HS-5 (cell line): ENCODE results near the gene RCCD1.
"Not testable (repeated sequence)": the region's sequence is repeated elsewhere in the genome, so short reads cannot be mapped to it uniquely, and the experiment has no call there.

ENCODE experiments used
- DNase-seq: peaks from one replicate; pipeline ENCODE4 v3.0.0-alpha.2; 2012; ENCODE audit warnings: low read depth

RCCD1 gene

DNA sequence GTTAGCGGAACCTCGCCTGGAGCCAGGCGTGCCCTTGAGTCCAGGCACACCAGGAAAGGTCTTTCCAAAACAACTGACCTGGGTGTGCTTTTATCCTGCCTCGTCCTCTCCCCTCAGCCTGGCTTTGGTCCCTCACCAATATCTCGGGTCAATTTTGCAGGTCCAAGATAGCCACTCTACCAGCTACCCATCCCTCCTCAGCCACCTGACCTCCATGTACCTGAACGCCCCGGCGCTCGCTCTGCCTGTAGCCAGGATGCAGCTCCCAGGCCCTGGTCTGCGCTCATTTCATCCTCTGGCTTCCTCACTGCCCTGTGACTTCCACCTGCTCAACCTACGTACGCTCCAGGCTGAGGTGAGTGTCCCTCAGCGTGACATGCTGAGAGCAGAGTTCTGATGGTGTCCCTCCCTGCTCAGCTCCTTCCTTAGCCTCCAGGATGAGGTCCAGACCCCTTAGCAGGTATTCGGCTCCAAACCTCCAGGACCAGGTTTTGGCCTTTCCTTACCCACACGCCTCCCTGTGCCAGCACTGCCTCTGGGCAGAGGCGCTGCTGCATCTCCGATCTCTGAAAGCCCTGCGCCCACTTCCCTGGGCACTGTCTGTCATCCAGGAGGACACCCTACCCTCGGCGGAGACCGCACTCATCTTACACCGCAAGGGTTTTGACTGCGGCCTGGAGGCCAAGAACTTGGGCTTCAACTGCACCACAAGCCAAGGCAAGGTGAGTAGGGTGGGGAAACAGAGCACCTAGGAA lies 36.5 kb upstream of the RCCD1 start:
- DNase-seq: no peak

DNA sequence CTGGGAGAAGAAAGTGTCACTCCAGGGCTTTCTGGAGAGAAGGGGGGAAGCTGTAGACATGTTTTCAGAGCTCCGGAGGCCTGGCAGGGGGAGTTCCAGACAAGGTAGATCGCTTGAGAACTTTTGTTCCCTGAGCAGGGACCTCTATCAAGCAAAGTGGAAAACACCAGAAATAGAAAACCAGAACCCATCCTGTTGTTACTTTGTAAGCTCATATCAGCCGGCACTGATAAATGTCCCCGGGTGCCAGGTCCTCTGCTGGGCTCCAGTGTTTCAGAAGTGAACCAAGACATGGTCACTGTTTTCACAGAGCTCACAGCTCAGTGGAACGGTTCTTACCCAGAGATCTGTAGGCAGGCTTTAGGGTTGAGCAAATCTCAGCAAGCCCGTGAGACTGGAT lies 35.8 kb upstream of the RCCD1 start:
- no peak for DNase-seq

DNA sequence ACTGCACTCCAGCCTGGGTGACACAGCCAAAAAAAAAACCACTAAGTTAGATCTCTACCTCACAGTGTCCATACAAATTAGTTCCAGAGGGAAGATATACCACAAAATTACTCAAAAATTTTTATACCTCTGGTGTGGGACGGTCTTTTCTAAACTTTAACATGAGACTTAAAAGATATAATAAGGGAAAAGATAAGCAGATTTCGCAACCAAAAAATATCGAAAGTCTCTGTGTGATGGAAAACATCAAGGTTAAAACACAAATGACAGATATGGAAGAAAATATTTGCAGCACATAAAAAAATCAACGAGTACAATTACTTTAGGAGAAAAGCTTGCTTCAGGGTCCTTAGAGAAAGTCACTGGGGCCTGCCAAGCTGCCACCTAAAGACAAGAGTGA lies 32.8 kb upstream of the RCCD1 start:
- no peak for DNase-seq

DNA sequence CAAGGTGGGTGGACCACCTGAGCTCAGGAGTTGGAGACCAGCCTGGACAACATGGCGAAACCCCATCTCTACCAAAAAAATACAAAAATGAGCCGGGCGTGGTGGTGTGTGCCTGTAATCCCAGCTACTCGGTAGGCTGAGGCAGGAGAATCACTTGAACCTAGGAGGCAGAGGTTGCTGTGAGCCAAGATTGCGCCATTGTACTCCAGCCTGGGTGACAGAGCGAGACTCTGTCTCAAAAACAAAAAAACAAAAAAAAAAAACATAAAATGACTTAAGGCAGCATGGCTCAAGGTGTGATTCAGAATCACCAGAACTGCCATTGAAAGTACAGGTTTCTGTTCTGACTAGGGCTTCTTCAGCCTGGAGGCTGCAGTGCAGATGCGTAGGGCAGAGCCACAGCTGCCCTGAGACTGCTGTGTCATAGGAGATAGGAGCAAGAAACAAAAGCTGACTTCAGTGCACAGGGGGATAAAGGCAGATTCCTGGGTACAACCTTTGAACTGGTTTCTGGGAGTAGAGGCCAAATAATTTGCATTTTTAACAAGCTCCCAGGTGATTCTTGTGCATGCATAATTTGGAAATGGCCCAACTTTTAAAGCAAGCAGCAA lies 31.9 kb upstream of the RCCD1 start:
- not testable (repeated sequence) for DNase-seq

DNA sequence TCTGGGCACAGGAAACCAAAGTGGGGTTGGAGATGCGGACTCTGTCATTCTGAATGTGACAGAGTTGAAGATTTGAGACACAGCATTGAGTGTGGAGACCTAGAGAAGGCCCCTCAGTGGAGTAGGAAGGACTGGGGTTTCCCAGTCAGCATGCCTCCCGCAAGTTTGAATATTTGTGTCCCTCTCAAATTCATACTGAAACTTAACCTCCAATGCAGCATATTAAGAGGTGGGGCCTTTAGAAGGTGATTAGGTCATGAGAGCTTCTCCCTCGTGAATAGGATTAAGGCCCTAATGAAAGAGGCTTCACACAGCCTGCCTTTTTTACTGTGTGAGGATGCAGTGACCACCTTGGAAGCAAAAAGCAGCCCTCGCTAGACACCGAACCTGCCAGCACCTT lies 30.3 kb upstream of the RCCD1 start:
- DNase-seq: no peak

DNA sequence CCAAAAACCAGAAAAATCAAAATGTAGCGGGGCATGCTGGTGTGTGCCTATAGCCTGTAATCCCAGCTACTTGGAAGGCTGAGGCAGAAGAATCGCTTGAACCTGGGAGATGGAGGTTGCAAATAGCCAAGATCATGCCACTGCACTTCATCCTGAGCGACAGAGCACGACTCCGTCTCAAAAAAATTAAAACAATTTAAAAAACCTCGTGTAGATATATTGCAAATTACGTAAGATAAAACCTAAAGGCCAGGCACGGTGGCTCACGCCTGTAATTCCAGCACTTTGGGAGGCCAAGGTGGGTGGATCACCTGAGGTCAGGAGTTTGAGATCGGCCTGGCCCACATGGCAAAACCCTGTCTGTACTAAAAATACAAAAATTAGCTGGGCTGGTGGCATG lies 27.9 kb upstream of the RCCD1 start:
- not testable (repeated sequence) for DNase-seq

DNA sequence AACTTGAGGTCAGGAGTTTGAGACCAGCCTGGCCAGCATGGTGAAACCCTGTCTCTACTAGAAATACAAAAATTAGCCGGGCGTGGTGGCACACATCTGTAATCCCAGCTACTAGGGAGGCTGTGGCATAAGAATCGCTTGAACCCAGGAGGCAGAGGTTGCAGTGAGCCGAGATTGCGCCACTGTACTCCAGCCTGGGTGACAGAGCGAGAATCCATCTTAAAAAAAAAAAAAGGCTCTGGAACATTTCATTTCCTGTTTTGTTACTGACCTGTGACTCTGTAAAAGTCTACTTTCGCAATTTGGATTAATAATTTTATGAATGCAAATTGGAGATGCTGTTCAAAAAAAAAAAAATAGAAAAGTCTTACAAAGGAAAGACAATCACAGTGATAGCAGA lies 26.6 kb upstream of the RCCD1 start:
- not testable (repeated sequence) for DNase-seq

DNA sequence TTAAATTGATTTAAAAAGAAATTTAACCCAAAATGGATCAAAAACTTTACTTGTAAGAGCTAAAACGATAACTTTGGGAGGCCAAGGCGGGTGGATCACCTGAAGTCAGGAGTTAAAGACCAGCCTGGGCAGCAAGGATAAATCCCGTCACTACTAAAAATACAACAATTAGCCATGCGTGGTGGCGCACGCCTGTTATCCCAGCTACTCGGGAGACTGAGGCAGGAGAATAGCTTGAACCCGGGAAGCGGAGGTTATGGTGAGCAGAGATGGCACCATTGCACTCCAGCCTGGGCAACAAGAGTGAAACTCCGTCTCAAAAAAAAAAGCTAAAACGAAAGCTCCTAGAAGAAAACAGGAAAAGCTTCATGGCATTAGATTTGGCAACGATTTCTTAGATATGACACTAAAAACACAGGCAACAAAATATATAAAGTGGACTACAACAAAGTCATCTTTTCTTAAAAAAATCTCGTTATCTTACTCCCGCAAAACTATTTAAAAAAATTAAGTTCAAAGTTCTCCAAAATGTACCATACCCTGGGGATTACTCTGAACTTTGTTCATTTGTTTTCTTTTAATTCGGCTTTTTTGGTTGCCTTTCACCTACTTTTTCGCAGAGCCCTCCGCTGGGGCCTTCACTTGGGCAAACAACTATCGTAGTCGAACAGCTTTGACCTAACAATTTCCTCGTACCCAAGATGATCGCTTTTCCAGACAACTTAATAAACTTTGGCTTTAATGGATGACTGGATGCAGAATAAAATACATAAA lies 25.3 kb upstream of the RCCD1 start:
- DNase-seq: no peak

DNA sequence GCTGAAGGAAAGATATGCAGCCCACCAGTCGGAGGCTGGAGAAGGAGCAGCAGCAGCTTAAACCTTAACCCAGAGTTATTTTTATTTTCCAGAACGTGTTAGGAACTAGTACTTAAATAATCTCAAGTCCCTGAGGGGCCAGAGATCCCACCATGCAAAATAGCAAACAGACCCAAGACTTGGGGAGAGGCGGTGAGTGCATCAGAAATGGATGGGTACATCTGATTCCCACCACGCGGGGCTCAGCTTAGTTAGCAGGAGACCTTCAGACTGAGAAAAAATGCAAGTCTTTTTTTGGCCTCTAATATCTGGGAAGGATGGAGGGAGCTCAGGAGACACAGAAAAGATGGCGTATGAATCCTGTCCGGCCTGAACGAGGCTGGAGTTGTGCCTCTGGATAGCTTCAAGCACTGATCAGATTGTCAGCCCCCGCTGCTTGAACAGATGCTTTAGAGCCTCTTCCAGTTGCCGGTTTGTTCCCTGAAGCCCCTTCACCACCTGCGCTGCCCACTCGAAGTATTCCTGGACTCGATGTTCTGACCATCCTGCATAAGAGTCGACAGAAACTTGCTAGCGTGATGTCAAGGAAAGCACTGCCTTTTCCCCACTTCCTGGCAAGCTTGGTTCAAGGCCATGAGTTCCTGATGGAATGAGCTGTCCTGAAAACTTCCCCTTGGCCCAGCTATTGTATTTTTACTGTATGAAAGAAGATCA lies 23.7 kb upstream of the RCCD1 start:
- DNase-seq: no peak

DNA sequence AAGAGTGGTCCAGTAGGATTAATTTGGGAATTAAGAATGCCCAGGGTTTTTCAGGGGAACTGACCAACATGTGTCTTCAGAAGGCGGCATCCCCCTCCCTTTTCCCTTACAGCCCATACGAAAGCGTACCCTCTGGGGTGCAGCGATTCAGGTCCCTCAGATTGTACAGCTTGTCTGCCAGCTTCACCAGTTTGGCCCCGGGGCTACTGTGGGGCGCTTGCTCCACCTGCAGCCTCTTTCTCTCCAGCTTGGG lies 23.2 kb upstream of the RCCD1 start:
- no peak for DNase-seq

DNA sequence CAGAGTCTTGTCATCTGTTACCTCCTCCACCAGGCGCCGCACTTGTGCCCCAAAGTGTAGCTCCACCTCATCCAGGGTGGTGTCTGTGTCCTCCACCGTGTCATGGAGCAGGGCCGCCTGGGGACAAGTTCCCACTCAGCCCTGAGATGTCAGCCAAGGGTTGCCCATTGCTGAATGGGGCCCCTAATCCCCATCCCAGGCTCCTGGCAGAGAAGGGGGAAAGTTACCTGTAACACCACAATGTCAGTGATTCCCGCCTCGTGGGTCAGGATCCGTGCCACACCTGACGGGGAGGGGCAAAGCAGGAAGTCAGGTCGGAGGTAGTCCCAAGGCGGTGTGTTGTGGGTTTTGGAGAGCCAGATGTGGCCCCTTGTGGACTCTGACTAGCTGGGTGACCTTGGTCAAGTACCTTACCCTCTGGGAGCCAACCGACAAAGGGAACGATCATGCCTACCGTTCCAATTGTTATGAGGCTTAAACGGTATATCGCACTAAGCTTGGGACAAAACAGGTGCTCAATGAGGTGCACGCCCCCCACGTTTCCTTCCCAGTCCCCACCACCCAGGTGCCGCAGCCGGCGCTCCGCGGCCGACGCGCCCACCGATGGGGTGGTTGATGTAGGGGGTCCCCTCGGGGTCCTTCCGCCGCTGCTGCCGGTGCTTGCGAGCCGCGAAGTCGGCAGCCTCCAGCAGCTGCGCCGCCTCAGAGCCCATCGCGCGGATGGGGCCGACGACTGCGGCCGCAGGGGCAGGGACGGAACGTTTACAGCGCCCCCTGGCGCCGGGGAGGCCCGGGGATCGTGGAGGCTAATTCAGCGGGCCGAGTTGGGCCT lies 22.6 kb upstream of the RCCD1 start, which contains the start of gene HDDC3:
Gene HDDC3, minus strand, starts transcription at position 722 of the 832 bp plus-strand sequence. Its CDS starts 9 bp downstream, at position 713.
- DNase-seq: no peak

DNA sequence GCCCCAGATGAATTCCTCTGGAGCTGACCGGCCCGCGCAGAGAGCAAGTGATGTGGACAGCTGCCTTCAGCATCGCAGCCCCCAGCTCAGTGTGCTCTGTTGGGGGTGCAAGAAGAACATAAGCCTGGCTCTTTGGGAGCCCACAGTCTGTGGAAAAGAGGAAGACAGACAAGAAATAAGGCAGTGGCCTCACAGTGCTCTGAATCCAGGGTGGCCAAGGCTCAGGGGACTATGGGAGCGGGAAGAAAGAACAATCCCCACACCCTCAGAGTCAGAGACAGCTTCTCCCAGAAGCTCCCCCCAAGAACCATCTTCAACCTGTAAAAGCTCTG lies 22.1 kb upstream of the RCCD1 start:
- DNase-seq: no peak

DNA sequence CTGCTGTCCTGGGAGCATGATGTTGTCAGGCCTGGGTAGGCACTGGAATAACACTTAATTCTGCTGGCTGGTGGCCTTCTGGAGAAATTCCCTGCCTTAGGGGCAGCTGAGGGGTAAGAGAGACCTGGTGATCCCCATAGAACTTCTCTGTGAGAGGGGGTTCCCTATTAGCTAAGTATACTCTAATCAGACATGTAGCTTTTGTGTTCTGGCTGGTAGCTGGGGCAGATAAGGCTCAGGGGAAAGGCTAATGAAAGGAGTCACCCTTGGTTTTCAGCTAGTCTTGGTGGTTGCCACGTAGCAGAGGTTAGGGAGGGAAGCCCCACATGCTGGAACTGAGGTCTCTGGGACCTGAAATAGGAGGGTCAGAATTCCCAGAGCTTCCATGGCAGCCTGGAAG lies 21.4 kb upstream of the RCCD1 start:
- no peak for DNase-seq

DNA sequence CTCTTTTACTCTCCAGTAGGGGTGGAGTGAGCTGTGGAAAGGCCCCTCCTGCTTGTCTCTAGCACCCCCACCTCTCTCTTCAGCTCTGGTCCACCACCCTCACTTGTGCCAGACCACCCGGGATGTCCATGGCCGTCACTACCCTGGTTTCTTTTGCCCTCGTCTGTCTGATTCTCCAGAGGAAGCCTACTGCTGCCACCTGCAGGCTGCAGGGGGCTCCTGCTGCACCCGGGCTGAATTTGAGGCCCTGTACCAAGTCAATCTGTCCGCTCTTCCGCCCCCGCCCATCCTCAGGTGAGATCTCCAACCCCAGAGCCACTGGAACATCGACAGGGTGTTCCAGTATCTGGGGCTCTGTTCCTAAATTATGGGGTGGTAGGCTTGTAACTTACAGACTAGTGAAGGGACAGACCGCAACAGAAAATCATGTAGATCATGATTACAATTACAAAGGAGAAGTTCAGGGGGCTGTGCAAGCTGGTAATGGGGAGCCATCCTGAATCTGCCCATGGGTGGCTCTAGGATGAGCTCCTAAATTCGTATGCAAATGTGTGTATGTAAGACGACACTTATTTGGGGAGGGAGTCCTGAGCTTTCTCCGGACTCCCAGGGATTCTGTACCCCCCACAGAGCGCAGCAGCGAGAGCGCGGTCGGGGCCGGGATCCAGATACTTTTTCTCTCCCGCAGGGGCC lies 20.3 kb upstream of the RCCD1 start:
- DNase-seq: peak; percentile 36

DNA sequence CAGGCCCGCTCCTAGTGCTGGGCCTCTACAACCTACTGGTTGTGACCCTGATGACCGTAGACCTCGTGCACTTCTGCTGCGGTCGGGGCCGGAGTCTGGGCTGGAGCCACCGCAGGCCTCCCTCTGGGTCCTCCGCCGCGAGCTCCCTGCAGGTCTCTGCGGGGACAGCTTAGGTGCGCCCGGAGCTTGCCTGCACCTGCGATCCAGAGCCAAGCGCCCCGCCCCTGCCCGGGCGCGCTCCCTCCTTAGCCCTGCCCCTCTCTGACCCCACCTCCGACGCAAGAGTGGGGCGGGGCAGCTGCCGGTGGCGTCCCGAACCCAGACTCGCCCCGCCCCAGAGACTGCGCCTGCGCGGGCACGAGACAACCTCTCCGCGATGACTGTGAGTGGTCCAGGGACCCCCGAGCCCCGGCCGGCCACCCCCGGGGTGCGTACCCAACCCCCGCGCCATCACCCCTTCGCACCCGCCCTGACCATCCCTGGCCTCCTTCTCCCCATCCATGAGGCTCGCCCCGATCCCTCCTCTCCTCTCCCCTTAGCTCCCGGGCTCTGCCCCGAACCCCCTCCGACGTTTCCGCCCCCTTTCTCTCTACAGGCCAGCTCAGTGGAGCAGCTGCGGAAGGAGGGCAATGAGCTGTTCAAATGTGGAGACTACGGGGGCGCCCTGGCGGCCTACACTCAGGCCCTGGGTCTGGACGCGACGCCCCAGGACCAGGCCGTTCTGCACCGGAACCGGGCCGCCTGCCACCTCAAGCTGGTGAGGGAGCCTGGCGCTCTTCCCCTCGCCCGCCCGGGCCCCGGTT lies 19.5 kb upstream of the RCCD1 start, which contains the start of gene UNC45A:
Gene UNC45A, plus strand, starts transcription at position 337 of the 803 bp plus-strand sequence. Its CDS starts 40 bp downstream, at position 377.
- DNase-seq: peak; percentile 53

DNA sequence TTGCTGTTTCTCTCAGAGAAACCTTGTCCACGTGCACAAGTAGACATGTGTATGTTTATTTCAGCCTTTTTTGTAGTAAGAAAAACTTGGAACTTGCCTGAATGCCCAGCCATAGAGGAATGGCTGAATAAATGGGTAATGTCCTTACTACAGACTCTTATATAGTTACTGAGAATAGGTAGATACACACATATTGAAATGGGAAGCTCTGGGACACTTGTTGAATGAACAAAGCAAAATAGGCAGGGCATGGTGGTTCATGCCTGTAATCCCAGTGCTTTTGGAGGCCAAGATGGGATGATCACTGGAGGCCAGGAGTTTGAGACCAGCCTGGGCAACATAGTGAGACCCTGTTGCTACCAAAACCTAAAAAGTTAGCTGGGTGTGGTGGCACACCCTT lies 17.9 kb upstream of the RCCD1 start:
- DNase-seq: no peak

DNA sequence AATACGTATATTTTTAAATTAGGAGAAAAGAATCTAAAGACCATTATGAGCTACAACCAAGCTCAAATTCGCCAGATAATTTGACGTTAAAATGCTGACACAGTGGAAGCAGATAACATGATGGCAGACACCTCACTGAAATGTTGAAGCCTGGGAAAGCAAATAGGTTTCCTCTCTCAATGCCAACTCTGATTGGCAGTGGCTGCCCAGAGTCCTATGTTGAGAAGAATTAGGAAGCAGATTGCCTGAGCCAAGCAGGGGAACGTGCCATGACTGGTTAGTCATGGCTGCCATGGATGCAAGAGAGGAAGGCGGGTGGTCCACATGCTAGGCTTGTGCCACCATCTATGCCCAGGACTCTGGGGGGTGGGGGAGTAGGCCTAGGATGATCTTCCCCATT lies 16.4 kb upstream of the RCCD1 start:
- DNase-seq: no peak

DNA sequence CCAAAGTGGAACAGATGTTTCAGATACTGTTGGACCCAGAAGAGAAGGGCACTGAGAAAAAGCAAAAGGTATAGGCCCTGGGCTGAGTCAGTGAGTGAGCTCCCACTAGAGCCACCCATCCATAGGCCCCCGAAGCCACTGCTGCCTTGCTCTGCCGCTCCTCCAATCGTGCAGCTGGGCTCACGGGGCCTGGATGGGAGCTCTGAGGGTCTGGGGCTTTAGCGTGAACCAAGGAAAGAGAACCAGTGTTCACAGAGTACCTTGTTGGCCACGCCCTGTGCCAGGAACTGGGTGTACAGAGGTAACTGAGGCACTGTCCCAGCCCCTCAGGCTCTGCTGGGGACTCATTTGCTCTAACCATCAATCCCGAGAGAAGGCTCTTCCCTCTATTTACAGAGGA lies 14.9 kb upstream of the RCCD1 start:
- DNase-seq: no peak

DNA sequence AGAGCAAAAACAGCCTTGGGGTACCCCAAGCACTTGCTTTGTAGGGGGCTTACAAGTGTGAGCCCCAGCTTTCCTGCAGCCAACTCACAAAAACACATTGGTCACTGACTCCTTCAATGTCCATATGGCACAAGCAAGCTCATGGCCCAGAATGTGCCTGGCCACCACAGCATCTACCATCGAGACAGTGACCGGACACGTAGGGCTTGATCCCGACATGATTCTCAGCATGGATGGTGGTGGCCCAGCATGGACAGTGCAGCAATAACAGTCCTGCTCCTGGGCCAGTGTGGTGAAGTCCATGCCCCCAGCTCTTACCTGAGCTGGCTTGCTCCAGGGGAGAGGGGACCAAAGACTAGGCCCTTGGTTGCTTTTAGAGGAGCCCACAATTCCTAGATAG lies 13.6 kb upstream of the RCCD1 start:
- no peak for DNase-seq

DNA sequence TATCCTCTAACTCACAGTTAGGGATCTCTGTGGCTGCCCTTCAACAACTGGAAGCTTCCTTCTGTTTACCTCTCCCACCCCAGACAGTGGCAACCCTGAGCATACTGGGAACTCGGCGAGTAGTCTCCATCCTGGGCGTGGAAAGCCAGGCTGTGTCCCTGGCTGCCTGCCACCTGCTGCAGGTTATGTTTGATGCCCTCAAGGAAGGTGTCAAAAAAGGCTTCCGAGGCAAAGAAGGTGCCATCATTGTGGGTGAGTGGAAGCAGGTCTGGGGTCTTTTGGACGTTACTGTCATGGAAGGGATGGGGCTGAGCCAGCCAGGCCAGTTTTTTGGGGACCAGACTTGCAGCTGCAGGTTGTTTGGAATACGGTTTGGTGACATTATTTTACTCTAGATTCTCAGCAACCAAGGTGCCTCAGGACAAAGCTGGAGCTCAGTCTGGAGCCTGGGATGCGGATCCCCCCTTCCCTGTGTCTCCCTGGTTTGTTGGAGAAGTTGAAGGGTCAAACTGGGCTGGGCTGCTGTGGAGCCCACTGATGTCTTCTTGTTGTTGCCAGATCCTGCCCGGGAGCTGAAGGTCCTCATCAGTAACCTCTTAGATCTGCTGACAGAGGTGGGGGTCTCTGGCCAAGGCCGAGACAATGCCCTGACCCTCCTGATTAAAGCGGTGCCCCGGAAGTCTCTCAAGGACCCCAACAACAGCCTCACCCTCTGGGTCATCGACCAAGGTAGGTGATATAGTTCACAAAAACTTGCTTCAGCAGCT lies 12.1 kb upstream of the RCCD1 start:
- DNase-seq: no peak
